ENCODE results near the gene KRT27. TPM values are rescaled to one million over a fixed set of nuclear protein-coding genes. Genes with fewer than 3 reads are reported as not detected.
A peak's percentile ranks its signal among the peaks of the same experiment; 100 is the strongest.

The KRT27 gene
- total RNA-seq, 4 donors from 2014 or later, result not detected

DNA sequence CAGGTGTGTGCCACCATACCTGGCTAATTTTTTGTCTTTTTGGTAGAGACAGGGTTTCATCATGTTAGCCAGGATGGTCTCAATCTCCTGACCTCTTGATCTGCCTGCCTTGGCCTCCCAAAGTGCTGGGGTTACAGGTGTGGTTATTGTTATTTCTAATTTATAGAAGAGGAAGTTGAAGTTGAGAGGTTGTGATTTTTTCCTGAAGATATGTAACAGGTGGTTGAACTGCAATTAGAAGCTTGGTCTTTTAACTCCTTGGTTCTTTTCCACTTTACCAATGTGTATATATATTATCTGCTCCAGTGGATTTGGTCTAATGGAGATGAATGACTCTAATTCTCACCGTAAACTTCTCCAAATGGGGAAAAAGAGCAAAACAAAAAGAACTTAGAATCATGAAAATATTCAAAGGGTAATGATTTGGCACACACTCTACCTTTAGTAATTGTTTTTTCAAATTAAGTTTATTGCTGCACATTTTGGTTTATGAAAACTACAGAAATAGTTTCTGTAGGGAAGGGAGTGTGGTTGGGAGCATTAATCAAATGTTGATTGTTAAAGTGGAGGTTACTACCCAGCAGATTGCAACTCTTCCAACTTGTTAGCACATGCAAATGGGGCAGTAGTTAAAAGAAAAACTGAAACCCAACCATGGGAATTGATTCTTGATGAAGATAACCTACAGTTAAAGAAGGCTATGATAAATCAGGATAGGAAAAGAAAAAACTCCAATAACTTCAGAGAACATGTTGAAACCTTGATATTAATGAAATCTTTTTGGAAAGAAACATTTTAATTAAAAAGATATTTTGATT lies 41.9 kb upstream of the KRT27 start:
- H3K4me3 ChIP-seq, result no peak overlapping the region
- H3K9me3 ChIP-seq, result no peaks in the 10 kb centered on the region
- H3K27ac ChIP-seq, result no peak overlapping the region
- peaks cover 0 to 4% (median 0%) of the 10 kb centered on the region in 4 donors for H3K4me1 ChIP-seq
- no peaks in the 10 kb centered on the region for H3K36me3 ChIP-seq
- H3K27me3 ChIP-seq, result no peaks in the 10 kb centered on the region
- DNase-seq, result no peak
- no peak for TF ChIP-seq POLR2A (IDR thresholded peaks at IDR 0.05)
- TF ChIP-seq, protein P1, sequence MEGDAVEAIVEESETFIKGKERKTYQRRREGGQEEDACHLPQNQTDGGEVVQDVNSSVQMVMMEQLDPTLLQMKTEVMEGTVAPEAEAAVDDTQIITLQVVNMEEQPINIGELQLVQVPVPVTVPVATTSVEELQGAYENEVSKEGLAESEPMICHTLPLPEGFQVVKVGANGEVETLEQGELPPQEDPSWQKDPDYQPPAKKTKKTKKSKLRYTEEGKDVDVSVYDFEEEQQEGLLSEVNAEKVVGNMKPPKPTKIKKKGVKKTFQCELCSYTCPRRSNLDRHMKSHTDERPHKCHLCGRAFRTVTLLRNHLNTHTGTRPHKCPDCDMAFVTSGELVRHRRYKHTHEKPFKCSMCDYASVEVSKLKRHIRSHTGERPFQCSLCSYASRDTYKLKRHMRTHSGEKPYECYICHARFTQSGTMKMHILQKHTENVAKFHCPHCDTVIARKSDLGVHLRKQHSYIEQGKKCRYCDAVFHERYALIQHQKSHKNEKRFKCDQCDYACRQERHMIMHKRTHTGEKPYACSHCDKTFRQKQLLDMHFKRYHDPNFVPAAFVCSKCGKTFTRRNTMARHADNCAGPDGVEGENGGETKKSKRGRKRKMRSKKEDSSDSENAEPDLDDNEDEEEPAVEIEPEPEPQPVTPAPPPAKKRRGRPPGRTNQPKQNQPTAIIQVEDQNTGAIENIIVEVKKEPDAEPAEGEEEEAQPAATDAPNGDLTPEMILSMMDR (IDR thresholded peaks at IDR 0.05), result no peak

DNA sequence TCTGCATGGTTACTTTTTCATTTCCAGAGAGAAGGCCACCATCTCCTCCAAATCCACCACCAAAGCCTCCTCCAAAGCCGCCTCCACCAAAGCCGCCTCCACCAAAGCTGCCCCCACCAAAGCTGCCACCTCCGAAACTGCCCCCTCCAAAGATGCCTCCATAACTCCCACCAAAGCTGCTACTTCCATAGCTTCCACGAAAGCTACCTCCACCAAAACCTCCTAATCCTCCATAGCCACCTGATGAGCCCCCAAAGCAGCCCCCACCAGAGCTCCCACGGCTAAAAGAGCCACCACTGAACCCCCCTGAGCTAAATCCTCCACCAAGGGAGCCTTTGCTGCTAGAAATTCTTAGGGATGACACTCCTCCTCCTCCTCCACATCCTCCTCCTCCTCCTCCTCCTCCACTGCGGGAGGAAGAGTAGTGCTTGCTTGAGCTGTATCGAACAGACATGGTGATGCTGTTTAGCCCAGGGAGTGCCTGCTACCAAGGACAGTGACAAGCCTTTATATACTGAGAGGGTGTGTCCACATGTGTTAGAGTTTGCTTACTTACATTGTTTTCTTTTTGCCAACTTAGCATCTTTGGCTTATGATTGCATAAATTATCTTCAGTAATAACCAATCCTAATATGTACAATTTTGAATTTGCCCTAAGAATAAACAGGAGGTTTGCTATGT lies 39.9 kb upstream of the KRT27 start, which contains the start of gene KRT10:
Gene KRT10 (minus strand): TSS at position 483 of the 681 bp plus-strand sequence. CDS start 29 bp downstream, at position 454.
- no peaks in the 10 kb centered on the region for H3K9me3 ChIP-seq
- DNase-seq, result no peak
- H3K27me3 ChIP-seq, result no peaks in the 10 kb centered on the region
- H3K4me3 ChIP-seq, result no peak within 1 kb of the TSS
- TF ChIP-seq, protein P1 (IDR thresholded peaks at IDR 0.05), result no peak
- no peak for TF ChIP-seq POLR2A (IDR thresholded peaks at IDR 0.05)
- H3K4me1 ChIP-seq, result peaks cover 0 to 5% (median 2%) of the 10 kb centered on the region in 4 donors
- peaks cover 0 to 4% (median 0%) of the 10 kb centered on the region in 3 donors for H3K36me3 ChIP-seq
- H3K27ac ChIP-seq, result no peak within 1 kb of the TSS

DNA sequence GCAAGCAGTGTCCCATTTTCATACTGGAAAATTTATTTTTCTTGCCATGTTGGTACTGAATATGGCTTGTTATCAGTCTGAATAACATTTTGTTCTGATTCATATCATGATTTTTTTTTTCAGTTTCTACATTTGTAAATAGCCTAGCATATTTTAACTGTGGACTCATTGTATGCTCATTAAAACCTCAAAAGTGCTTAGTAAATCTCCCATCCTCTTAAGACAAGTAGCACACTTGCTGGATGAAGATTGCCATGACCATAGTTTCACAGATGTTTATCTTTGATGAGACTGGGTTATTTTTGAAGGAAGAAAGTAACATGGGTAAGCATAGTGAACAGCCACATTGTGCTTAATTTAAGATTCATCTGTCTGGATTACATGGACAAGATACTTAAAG lies 39.2 kb upstream of the KRT27 start:
- H3K36me3 ChIP-seq, result peaks cover 0 to 11% (median 0%) of the 10 kb centered on the region in 3 donors
- DNase-seq, result no peak
- H3K9me3 ChIP-seq, result no peaks in the 10 kb centered on the region
- TF ChIP-seq, protein P1 (IDR thresholded peaks at IDR 0.05), result no peak
- TF ChIP-seq POLR2A (IDR thresholded peaks at IDR 0.05), result no peak
- no peak overlapping the region for H3K27ac ChIP-seq
- H3K4me3 ChIP-seq, result no peak overlapping the region
- H3K4me1 ChIP-seq, result peaks cover 0 to 5% (median 2%) of the 10 kb centered on the region in 4 donors
- no peaks in the 10 kb centered on the region for H3K27me3 ChIP-seq

DNA sequence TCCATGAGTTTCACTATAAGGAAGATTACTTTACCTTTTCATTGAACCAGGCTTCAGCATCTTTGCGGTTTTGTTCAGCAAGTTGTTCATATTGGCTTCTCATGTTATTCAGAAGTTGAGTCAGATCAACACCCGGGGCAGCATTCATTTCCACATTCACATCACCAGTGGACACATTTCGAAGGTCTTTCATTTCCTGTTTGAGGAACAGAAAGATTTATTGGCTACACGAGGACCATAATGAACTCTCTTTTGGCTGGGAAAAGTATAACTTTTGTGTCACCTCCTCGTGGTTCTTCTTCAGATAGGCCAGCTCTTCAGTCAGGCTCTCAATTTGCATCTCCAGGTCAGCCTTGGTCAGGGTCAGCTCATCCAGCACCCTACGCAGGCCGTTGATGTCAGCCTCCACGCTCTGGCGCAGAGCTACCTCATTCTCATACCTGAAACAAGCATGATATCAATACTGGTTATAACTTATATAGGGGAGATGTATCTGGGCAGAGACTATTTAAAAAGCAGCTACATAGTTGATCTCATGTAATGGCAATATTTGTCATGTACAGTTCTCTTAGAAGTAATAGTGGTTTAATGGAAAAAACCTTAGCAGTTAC lies 38.0 kb upstream of the KRT27 start:
- Histone ChIP-seq H3K4me1 (peaks cover 0 to 5% (median 2%) of the 10 kb centered on the region in 4 donors), H3K9me3 (no peaks in the 10 kb centered on the region), H3K36me3 (peaks cover 0 to 11% (median 0%) of the 10 kb centered on the region in 3 donors), H3K4me3 (no peak overlapping the region), H3K27ac (no peak overlapping the region), H3K27me3 (no peaks in the 10 kb centered on the region)
- no peak for TF ChIP-seq POLR2A (IDR thresholded peaks at IDR 0.05)
- TF ChIP-seq, protein P1 (IDR thresholded peaks at IDR 0.05), result no peak
- no peak for DNase-seq

DNA sequence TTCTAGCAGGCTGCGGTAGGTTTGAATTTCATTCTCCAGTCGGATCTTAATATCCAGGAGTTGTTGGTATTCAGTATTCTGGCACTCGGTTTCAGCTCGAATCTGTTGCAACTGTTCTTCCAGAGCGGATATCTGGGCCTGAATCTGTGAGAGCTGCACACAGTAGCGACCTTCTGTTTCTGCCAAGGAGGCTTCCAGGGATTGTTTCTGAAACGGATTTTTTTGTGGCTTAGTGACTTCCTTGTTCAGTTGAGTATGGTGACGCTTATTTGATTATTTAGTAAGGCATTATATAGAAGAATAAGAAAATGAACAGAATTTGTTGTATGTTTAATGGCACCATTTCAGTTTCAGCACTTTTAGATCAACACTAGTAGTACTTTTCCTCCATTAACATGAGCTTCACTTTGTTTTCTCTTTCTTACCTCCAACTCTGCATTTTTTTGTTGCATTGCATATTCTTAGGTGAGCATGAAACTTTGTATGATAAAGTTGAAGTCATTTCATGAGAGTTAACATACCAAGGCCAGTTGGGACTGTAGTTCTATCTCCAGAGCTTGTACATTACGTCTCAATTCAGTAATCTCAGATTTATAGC lies 37.3 kb upstream of the KRT27 start:
- peak overlapping the region; percentile 67 to 93 (median 68) for H3K4me3 ChIP-seq
- no peaks in the 10 kb centered on the region for H3K27me3 ChIP-seq
- no peak for DNase-seq
- H3K4me1 ChIP-seq, result peaks cover 0 to 5% (median 2%) of the 10 kb centered on the region in 4 donors
- peaks cover 0 to 11% (median 0%) of the 10 kb centered on the region in 3 donors for H3K36me3 ChIP-seq
- TF ChIP-seq POLR2A (IDR thresholded peaks at IDR 0.05), result no peak
- TF ChIP-seq, protein P1 (IDR thresholded peaks at IDR 0.05), result no peak
- H3K9me3 ChIP-seq, result no peaks in the 10 kb centered on the region
- peak overlapping the region in 2 of 4 donors; percentile 23 to 93 for H3K27ac ChIP-seq

All from Peyer's patch (tissue), 4 donors.